GM12874 (cell line): ENCODE results near the gene P2RY6.

Source experiments
- CTCF ChIP-seq: IDR thresholded peaks from 2 replicates; pipeline ENCODE4 v1.5.1; 2011; ENCODE audit warnings: low read depth, mild to moderate bottlenecking, control low read depth, low read length, moderate library complexity; ENCODE audit not compliant: insufficient read depth

P2RY6 gene

GRCh38 chr11:73323464-73323863, 51.3 kb downstream of the P2RY6 start:
- no peak for TF ChIP-seq CTCF

- TF ChIP-seq CTCF: no peak
Observed at GRCh38 chr11:73324116-73324515, 52.0 kb downstream of the P2RY6 start.

- TF ChIP-seq CTCF: no peak
Observed at GRCh38 chr11:73324665-73325035, 52.5 kb downstream of the P2RY6 start.

- TF ChIP-seq CTCF: no peak
Observed at GRCh38 chr11:73325036-73325981, 53.2 kb downstream of the P2RY6 start.

GRCh38 chr11:73326929-73327811, 55.0 kb downstream of the P2RY6 start:
- TF ChIP-seq CTCF: no peak

- TF ChIP-seq CTCF: no peak
Observed at GRCh38 chr11:73327812-73328364, 55.8 kb downstream of the P2RY6 start.

- peak; percentile 33; the same call in 1 of the 2 replicates for TF ChIP-seq CTCF
Observed at GRCh38 chr11:73330569-73331093, 58.5 kb downstream of the P2RY6 start.
